Ishikawa (cell line): ENCODE data around the gene PTPRN2.

ENCODE experiments used
- CEBPB ChIP-seq: IDR thresholded peaks from 2 replicates; pipeline ENCODE4 v1.6.1; 2012
- FOXM1 ChIP-seq: IDR thresholded peaks from 2 replicates; pipeline ENCODE4 v1.6.1; 2012; ENCODE audit warnings: low read depth, borderline replicate concordance

- TF ChIP-seq CEBPB (no peak), FOXM1 (no peak)
These were observed 1069.0 kb downstream of the PTPRN2 start for GRCh38 chr7:157518514-157519175.
